GM19438 (cell line): ENCODE measurements around the gene FHOD3.

Experiments
- ATAC-seq: cut with Tn5 transposase; IDR thresholded peaks from one replicate; pipeline ENCODE4 v1.9.1; 2021; ENCODE audit warnings: low read depth; ENCODE audit not compliant: unreplicated experiment

The FHOD3 gene

GRCh38 chr18:36640021-36640952 lies 342.8 kb downstream of the FHOD3 start:
- ATAC-seq: no peak

- no peak for ATAC-seq
These were observed 345.5 kb downstream of the FHOD3 start for GRCh38 chr18:36643061-36643460.

GRCh38 chr18:36648803-36649202 lies 351.3 kb downstream of the FHOD3 start:
- no peak for ATAC-seq

- ATAC-seq: no peak
These were observed 351.7 kb downstream of the FHOD3 start for GRCh38 chr18:36649205-36649604.

GRCh38 chr18:36650266-36650665 lies 352.8 kb downstream of the FHOD3 start:
- no peak for ATAC-seq

- ATAC-seq: peak; percentile 71
These were observed 353.4 kb downstream of the FHOD3 start for GRCh38 chr18:36650906-36651305.

GRCh38 chr18:36652503-36652902 lies 355.0 kb downstream of the FHOD3 start:
- no peak for ATAC-seq

GRCh38 chr18:36653141-36653869 lies 355.8 kb downstream of the FHOD3 start:
- ATAC-seq: no peak

- ATAC-seq: no peak
These were observed 356.4 kb downstream of the FHOD3 start for GRCh38 chr18:36653870-36654269.

- no peak for ATAC-seq
These were observed 357.6 kb downstream of the FHOD3 start for GRCh38 chr18:36655074-36655473.

GRCh38 chr18:36655930-36656329 lies 358.4 kb downstream of the FHOD3 start:
- ATAC-seq: no peak

- no peak for ATAC-seq
These were observed 361.1 kb downstream of the FHOD3 start for GRCh38 chr18:36658611-36659010.

GRCh38 chr18:36660311-36660710 lies 362.8 kb downstream of the FHOD3 start:
- no peak for ATAC-seq

- ATAC-seq: no peak
These were observed 364.5 kb downstream of the FHOD3 start for GRCh38 chr18:36661999-36662398.

GRCh38 chr18:36663312-36663711 lies 365.8 kb downstream of the FHOD3 start:
- no peak for ATAC-seq

GRCh38 chr18:36665952-36666351 lies 368.4 kb downstream of the FHOD3 start:
- ATAC-seq: no peak

- no peak for ATAC-seq
These were observed 370.3 kb downstream of the FHOD3 start for GRCh38 chr18:36667811-36668210.

GRCh38 chr18:36668349-36668748 lies 370.8 kb downstream of the FHOD3 start:
- ATAC-seq: no peak

- ATAC-seq: peak; percentile 70
These were observed 375.2 kb downstream of the FHOD3 start for GRCh38 chr18:36672437-36673344.

GRCh38 chr18:36673452-36673851 lies 375.9 kb downstream of the FHOD3 start:
- ATAC-seq: no peak

GRCh38 chr18:36675076-36675475 lies 377.6 kb downstream of the FHOD3 start:
- no peak for ATAC-seq
